ENCODE measurements around the gene MRPL49. TPM values are rescaled to one million over a fixed set of nuclear protein-coding genes. Genes with fewer than 3 reads are reported as not detected.

The MRPL49 gene
- total and polyA plus RNA-seq, 9 of the 15 experiments (the other 6 are each of a cell fraction or from before 2014, with no cell fraction given), result 74.3 to 132 (median 91.2) TPM

- POLR2A ChIA-PET, result interaction anchor here (0.6 to 9.5 kb wide), 22 partner anchors 17 to 455 kb away, joined by 3 to 182 read pairs (median 4); partner anchors contain the start of genes BATF2, DPF2, POLA2 and SAC3D1
- CTCF ChIA-PET (ENCODE audit: low intra/inter-chr PET ratio), result interaction anchor here (0.8 to 1.9 kb wide), 4 partner anchors 64 to 269 kb away, joined by 3 to 7 read pairs (median 6); partner anchors contain the start of gene ARL2
- H3K27ac ChIP-seq (ENCODE audit: extremely low read depth, low read depth, low read length), result peak overlapping the region; percentile 86
- in situ Hi-C loops (cut with MboI) (no loop called here), intact Hi-C loops (cut with micrococcal nuclease) (loop anchor here (1.0 to 10.0 kb wide), 3 partner anchors 103 to 232 kb away; partner anchors contain the start of gene CDC42EP2)
- no TSS peak for BruUV-seq (replicated peaks)
- H2AFZ ChIP-seq (ENCODE audit: low read depth, low read length), result 0 out of 2 replicates have a peak overlapping the region, but pooled peaks have one; percentile 41
- H3K9ac ChIP-seq (ENCODE audit: insufficient read depth in 1 of 2, low read depth in 2 of 2, low read length in 2 of 2), result peak overlapping the region; percentile 89 to 98
- H3K9me1 ChIP-seq (ENCODE audit: control insufficient read depth, insufficient read depth, low read length), result no peaks in the 10 kb centered on the region
- H4K20me1 ChIP-seq (replicated peaks; ENCODE audit: control insufficient read depth, insufficient read depth, low read length), result no peaks in the 10 kb centered on the region
- peak in 1 of 4 experiments; percentile 38 for DNase-seq (ENCODE audit: extremely low read depth in 1 of 4, low spot score in 3 of 4)
- no peaks in the 10 kb centered on the region for H3K9me3 ChIP-seq (replicated peaks; ENCODE audit: control insufficient read depth, insufficient read depth, low read depth, low read length)
- H3K4me2 ChIP-seq (ENCODE audit: insufficient read depth, low read length), result peak overlapping the region; percentile 95
- ATAC-seq, result peak; percentile 6
- peaks cover 33 to 50% of the 10 kb centered on the region in 2 experiments for H3K4me1 ChIP-seq (replicated peaks in 1 of 2; ENCODE audit: control insufficient read depth in 2 of 2, insufficient read depth in 2 of 2, low read length in 2 of 2)
- 7% methylated on average over 49 of the region's 68 CpGs for WGBS (ENCODE audit: insufficient coverage, low coverage, missing lambda C conversion rate)
- H3K4me3 ChIP-seq, result peak overlapping the region; percentile 95
- FAIRE-seq, result no peak
- H3K36me3 ChIP-seq (ENCODE audit: control insufficient read depth, insufficient read depth, low read length), result peaks cover 58% of the 10 kb centered on the region
- no peaks in the 10 kb centered on the region for H3K27me3 ChIP-seq (ENCODE audit: control insufficient read depth in 2 of 2, insufficient read depth in 2 of 2, low read length in 2 of 2)
- H3K79me2 ChIP-seq (ENCODE audit: control insufficient read depth, insufficient read depth, low read length), result peaks cover 48% of the 10 kb centered on the region
- TF ChIP-seq NR2C1 (IDR thresholded peaks at IDR 0.05), result no peak
- TF ChIP-seq NR2C1 (tag; IDR thresholded peaks at IDR 0.05), result no peak
- TF ChIP-seq SAP30 (IDR thresholded peaks at IDR 0.05; ENCODE audit: borderline replicate concordance, insufficient read depth, low read depth, low read length, poor library complexity, severe bottlenecking), result no peak
- no peak; the same call in 1 of the 2 replicates for TF ChIP-seq ZNF274 (IDR thresholded peaks at IDR 0.05; ENCODE audit: borderline replicate concordance, low read depth, low read length)
- TF ChIP-seq DDX20 (tag; IDR thresholded peaks at IDR 0.05; ENCODE audit: low read depth), result no peak
- TF ChIP-seq E2F4 (CRISPR knock-in tag; IDR thresholded peaks at IDR 0.05; ENCODE audit: low read depth), result no peak
- no peak for TF ChIP-seq MAFF (IDR thresholded peaks at IDR 0.05; ENCODE audit: low read length)
- 0 out of 2 replicates have a peak, but pooled peaks have one; percentile 29 for TF ChIP-seq CREB3 (tag; conservative IDR thresholded peaks at IDR 0.05; ENCODE audit: low read depth)
- no peak for TF ChIP-seq ZNF12 (CRISPR knock-in tag; IDR thresholded peaks at IDR 0.05)
- no peak for TF ChIP-seq ZHX1 (conservative IDR thresholded peaks at IDR 0.05; ENCODE audit: low read length)
- no peak for TF ChIP-seq TEAD4 (IDR thresholded peaks at IDR 0.05; ENCODE audit: low read length)
- no peak for TF ChIP-seq TEAD4 (CRISPR knock-in tag; IDR thresholded peaks at IDR 0.05; ENCODE audit: borderline replicate concordance)
These were observed 5.5 kb upstream of the MRPL49 start for GRCh38 chr11:65116370-65117205.
